Neuron (in vitro differentiated cells): ENCODE data around the gene SH3TC2.

Experiments used
- H2AFZ ChIP-seq: one replicate; pipeline ENCODE4 v1.6.1; 2013; ENCODE audit warnings: low read depth, mild to moderate bottlenecking, inconsistent platforms, low read length, moderate library complexity
- H3K27me3 ChIP-seq: one replicate; pipeline ENCODE4 v1.6.1; 2013; ENCODE audit warnings: low read length; ENCODE audit not compliant: insufficient read depth
- H3K36me3 ChIP-seq: one replicate; pipeline ENCODE4 v1.6.1; 2013; ENCODE audit warnings: low read length; ENCODE audit not compliant: insufficient read depth
- H3K4me1 ChIP-seq: one replicate; pipeline ENCODE4 v1.6.1; 2013; ENCODE audit warnings: low read length; ENCODE audit not compliant: insufficient read depth
- H3K4me3 ChIP-seq: 2 replicates; pipeline ENCODE4 v1.5.1; 2013; ENCODE audit warnings: mild to moderate bottlenecking, low read length, moderate library complexity
- H3K9me3 ChIP-seq: one replicate; pipeline ENCODE4 v1.6.1; 2013; ENCODE audit warnings: low read length

Gene SH3TC2

GRCh38 chr5:149015561-149015960, 47.3 kb downstream of the SH3TC2 start:
- H3K27me3 ChIP-seq: no peaks in the 10 kb centered on the region
- H3K36me3 ChIP-seq: no peaks in the 10 kb centered on the region
- no peaks in the 10 kb centered on the region for H3K9me3 ChIP-seq
- H2AFZ ChIP-seq: no peak overlapping the region
- no peaks in the 10 kb centered on the region for H3K4me1 ChIP-seq
- no peak overlapping the region for H3K4me3 ChIP-seq

- Histone ChIP-seq H3K9me3 (no peaks in the 10 kb centered on the region), H3K36me3 (no peaks in the 10 kb centered on the region), H3K27me3 (no peaks in the 10 kb centered on the region), H3K4me1 (no peaks in the 10 kb centered on the region), H2AFZ (no peak overlapping the region), H3K4me3 (no peak overlapping the region)
Observed at GRCh38 chr5:149015126-149015525, 47.7 kb downstream of the SH3TC2 start.

- H3K27me3 ChIP-seq: no peaks in the 10 kb centered on the region
Observed at GRCh38 chr5:149014571-149015031, 48.3 kb downstream of the SH3TC2 start.

GRCh38 chr5:149013796-149014195, 49.1 kb downstream of the SH3TC2 start:
- H3K4me3 ChIP-seq: no peak overlapping the region
- H3K27me3 ChIP-seq: no peaks in the 10 kb centered on the region
- H3K36me3 ChIP-seq: no peaks in the 10 kb centered on the region
- H3K9me3 ChIP-seq: no peaks in the 10 kb centered on the region
- H3K4me1 ChIP-seq: no peaks in the 10 kb centered on the region
- H2AFZ ChIP-seq: no peak overlapping the region

More at GRCh38 chr5:149014571-149015031, 48.3 kb downstream of the SH3TC2 start:
- Histone ChIP-seq H3K4me1 (no peaks in the 10 kb centered on the region), H3K4me3 (no peak overlapping the region), H3K36me3 (no peaks in the 10 kb centered on the region), H2AFZ (no peak overlapping the region), H3K9me3 (no peaks in the 10 kb centered on the region)

- H3K9me3 ChIP-seq: no peaks in the 10 kb centered on the region
- H3K36me3 ChIP-seq: no peaks in the 10 kb centered on the region
- no peak overlapping the region for H2AFZ ChIP-seq
- H3K4me3 ChIP-seq: no peak overlapping the region
- H3K4me1 ChIP-seq: no peaks in the 10 kb centered on the region
- no peaks in the 10 kb centered on the region for H3K27me3 ChIP-seq
Observed at GRCh38 chr5:149012350-149012749, 50.5 kb downstream of the SH3TC2 start.

- no peaks in the 10 kb centered on the region for H3K9me3 ChIP-seq
- H3K4me1 ChIP-seq: no peaks in the 10 kb centered on the region
- H3K36me3 ChIP-seq: no peaks in the 10 kb centered on the region
- H2AFZ ChIP-seq: no peak overlapping the region
- H3K27me3 ChIP-seq: no peaks in the 10 kb centered on the region
- H3K4me3 ChIP-seq: no peak overlapping the region
Observed at GRCh38 chr5:149011728-149012127, 51.1 kb downstream of the SH3TC2 start.

- H3K36me3 ChIP-seq: no peaks in the 10 kb centered on the region
- no peaks in the 10 kb centered on the region for H3K9me3 ChIP-seq
- no peak overlapping the region for H2AFZ ChIP-seq
- H3K4me1 ChIP-seq: no peaks in the 10 kb centered on the region
- no peaks in the 10 kb centered on the region for H3K27me3 ChIP-seq
- no peak overlapping the region for H3K4me3 ChIP-seq
Observed at GRCh38 chr5:149011084-149011483, 51.8 kb downstream of the SH3TC2 start.

GRCh38 chr5:149007174-149007573, 55.7 kb downstream of the SH3TC2 start:
- no peaks in the 10 kb centered on the region for H3K27me3 ChIP-seq
- H3K4me1 ChIP-seq: no peaks in the 10 kb centered on the region

GRCh38 chr5:149006426-149006825, 56.4 kb downstream of the SH3TC2 start:
- H3K4me3 ChIP-seq: no peak overlapping the region
- H3K4me1 ChIP-seq: peaks cover 4% of the 10 kb centered on the region
- H3K36me3 ChIP-seq: no peaks in the 10 kb centered on the region
- no peaks in the 10 kb centered on the region for H3K9me3 ChIP-seq
- H3K27me3 ChIP-seq: no peaks in the 10 kb centered on the region
- no peak overlapping the region for H2AFZ ChIP-seq

More at GRCh38 chr5:149007174-149007573, 55.7 kb downstream of the SH3TC2 start:
- no peaks in the 10 kb centered on the region for H3K9me3 ChIP-seq
- H3K4me3 ChIP-seq: no peak overlapping the region
- no peak overlapping the region for H2AFZ ChIP-seq
- H3K36me3 ChIP-seq: no peaks in the 10 kb centered on the region

- Histone ChIP-seq H3K4me3 (no peak overlapping the region), H3K36me3 (no peaks in the 10 kb centered on the region), H2AFZ (no peak overlapping the region), H3K27me3 (no peaks in the 10 kb centered on the region), H3K9me3 (no peaks in the 10 kb centered on the region), H3K4me1 (peaks cover 4% of the 10 kb centered on the region)
Observed at GRCh38 chr5:149005077-149005892, 57.6 kb downstream of the SH3TC2 start.

GRCh38 chr5:149004559-149004958, 58.3 kb downstream of the SH3TC2 start:
- H3K9me3 ChIP-seq: no peaks in the 10 kb centered on the region
- H3K4me1 ChIP-seq: peaks cover 4% of the 10 kb centered on the region
- no peaks in the 10 kb centered on the region for H3K36me3 ChIP-seq
- no peaks in the 10 kb centered on the region for H3K27me3 ChIP-seq
- H2AFZ ChIP-seq: no peak overlapping the region
- H3K4me3 ChIP-seq: no peak overlapping the region

GRCh38 chr5:149002761-149003689, 59.8 kb downstream of the SH3TC2 start:
- Histone ChIP-seq H3K4me3 (no peak overlapping the region), H3K4me1 (peaks cover 4% of the 10 kb centered on the region)

GRCh38 chr5:149002053-149002452, 60.8 kb downstream of the SH3TC2 start:
- Histone ChIP-seq H2AFZ (no peak overlapping the region), H3K27me3 (no peaks in the 10 kb centered on the region), H3K36me3 (no peaks in the 10 kb centered on the region), H3K4me3 (no peak overlapping the region), H3K9me3 (no peaks in the 10 kb centered on the region), H3K4me1 (peaks cover 4% of the 10 kb centered on the region)

More at GRCh38 chr5:149002761-149003689, 59.8 kb downstream of the SH3TC2 start:
- no peaks in the 10 kb centered on the region for H3K9me3 ChIP-seq
- H3K27me3 ChIP-seq: no peaks in the 10 kb centered on the region
- no peaks in the 10 kb centered on the region for H3K36me3 ChIP-seq
- H2AFZ ChIP-seq: no peak overlapping the region
